HG03460 (cell line): ENCODE measurements around the gene TEX38.
"Not testable (repeated sequence)": the region's sequence is repeated elsewhere in the genome, so short reads cannot be mapped to it uniquely, and the experiment has no call there.

Source experiments
- ATAC-seq: cut with Tn5 transposase; IDR thresholded peaks from one replicate; pipeline ENCODE4 v1.9.1; 2021; ENCODE audit not compliant: unreplicated experiment

The TEX38 gene

DNA sequence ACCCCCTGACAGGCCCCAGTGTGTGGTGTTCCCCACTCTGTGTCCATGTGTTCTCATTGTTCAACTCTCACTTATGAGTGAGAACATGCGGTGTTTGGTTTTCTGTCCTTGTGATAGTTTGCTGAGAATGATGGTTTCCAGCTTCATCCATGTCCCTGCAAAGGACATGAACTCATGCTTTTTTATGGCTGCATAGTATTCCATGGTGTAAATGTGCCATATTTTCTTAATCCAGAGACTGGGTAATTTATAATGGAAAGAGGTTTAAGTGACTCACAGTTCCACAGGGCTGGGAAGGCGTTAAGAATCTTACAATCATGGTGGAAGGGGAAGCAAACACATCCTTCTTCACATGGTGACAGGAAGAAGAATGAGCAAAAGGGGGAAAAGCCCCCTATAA lies 17.0 kb upstream of the TEX38 start:
- not testable (repeated sequence) for ATAC-seq

DNA sequence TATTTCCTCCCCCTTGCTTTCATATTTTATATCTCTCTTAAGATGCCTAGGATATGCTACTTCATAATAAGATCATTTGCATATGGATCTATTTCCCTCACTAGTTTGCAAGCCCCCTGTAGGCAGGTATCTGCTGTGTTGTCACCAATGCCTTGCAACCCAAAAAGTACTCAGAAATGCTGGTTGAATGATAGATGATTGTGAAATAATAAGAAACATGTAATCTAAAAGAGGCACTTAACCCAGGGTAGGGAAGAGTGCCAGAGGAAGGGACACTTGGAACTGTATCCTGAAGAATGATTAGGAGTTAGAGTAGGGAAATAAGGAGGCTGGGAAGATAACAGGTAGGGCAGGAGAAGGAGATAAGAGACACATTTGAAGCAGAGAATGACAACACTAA lies 15.8 kb upstream of the TEX38 start:
- ATAC-seq = no peak

DNA sequence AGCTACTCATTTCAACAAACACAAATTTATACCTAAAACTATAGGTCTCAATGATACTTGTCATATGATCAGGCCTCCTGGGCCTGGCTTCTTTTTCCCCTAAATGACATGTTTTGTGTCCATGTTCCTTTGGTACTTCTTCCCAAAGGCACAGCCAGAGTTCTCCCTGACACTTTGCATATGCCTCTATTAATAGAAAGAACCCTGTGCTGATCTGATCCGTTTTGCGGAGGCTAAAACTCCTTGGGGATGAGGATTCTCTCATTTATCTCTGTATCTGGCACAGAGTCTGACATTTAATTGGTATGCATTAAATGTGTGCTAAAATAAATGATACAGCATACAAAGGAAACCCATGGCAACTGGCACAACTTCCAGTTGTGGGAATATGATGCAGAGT lies 15.0 kb upstream of the TEX38 start:
- no peak for ATAC-seq

DNA sequence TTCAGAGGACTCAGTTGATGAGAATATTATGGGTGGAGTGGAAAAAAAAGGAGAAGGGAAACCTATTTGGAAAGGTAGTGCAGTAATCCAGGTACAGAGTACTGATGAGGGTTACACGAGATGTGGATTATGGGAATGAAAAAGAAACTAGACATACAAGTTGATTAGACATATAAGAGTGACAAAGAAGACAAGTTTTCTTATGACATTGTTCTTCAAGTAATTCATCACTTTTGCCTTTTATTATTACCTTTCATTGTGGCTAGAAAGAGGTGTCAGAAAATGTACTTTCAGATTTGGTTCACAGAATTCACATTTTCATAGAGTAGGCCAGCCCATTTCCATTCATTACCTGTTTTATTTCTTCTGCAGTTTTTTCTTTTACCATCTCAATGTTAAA lies 13.9 kb upstream of the TEX38 start:
- ATAC-seq = no peak

DNA sequence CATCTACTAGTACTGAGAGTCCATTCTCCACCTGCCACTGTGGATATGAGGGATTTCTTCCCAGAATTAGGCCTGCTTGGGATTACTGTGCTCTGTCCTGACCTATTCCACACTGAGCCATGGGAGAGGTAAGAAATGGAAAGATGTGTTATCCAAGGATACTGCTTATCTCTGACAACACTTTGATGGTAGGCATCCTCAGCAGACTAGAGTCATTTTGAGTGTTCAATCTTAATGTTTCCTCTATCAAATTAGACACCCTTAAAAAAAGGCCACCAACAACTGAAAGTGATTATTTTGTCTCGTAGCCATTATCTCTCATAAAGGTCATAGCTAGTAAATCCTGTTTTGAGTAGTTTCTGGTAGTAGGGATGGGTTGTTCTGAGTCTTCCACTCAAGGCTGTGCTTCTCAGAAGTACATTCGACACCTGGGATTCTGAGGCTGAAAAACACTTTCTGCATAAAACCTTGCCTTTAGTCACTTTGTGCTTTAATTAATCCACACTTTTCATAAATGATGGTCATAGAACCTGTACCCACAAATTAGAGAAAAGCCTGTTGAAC lies 12.3 kb upstream of the TEX38 start:
- peak; percentile 20 for ATAC-seq

DNA sequence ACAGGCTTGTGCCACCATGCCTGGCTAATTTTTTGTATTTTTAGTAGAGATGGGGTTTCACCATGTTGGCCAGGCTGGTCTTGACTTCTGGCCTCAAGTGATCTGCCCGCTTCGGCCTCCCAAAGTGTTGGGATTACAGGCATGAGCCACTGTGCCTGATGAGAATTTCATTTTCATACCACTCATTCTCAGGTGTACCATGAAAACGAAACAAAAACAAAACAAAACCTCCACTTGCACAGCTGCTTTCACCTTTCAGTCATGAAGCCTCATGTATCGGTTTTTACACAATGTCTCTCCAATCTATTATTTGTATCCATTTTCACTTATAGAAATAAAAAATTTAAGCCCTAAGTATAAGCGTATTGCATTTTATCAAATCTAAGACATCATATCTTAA lies 11.5 kb upstream of the TEX38 start:
- peak; percentile 81 for ATAC-seq

DNA sequence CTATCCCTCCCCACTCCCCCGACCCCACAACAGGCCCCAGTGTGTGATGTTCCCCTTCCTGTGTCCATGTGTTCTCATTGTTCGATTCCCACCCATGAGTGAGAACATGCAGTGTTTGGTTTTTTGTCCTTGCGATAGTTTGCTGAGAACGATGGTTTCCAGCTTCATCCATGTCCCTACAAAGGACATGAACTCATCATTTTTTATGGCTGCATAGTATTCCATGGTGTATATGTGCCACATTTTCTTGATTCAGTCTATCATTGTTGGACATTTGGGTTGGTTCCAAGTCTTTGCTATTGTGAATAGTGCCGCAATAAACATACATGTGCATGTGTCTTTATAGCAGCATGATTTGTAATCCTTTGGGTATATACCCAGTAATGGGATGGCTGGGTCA lies 8.7 kb upstream of the TEX38 start:
- not testable (repeated sequence) for ATAC-seq

DNA sequence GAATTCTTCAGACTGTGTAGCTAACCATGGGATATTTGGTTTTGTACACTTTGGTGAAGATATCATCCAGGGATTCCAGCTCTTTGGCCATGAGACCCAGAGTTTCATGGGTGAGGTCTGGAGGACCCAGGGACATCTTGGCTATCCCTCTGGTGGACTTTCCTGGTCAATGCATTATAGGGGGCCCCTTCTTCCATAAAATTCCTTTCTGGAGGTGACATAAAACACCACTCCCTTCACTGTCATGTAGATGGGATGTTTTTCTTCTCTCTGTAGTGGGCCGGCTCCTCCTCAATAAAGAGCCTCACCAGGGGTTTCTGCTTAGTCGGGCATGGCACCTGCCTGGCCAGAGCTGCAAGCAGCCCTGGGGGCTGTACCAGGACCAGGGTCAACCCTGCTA lies 5.7 kb upstream of the TEX38 start:
- ATAC-seq = no peak

DNA sequence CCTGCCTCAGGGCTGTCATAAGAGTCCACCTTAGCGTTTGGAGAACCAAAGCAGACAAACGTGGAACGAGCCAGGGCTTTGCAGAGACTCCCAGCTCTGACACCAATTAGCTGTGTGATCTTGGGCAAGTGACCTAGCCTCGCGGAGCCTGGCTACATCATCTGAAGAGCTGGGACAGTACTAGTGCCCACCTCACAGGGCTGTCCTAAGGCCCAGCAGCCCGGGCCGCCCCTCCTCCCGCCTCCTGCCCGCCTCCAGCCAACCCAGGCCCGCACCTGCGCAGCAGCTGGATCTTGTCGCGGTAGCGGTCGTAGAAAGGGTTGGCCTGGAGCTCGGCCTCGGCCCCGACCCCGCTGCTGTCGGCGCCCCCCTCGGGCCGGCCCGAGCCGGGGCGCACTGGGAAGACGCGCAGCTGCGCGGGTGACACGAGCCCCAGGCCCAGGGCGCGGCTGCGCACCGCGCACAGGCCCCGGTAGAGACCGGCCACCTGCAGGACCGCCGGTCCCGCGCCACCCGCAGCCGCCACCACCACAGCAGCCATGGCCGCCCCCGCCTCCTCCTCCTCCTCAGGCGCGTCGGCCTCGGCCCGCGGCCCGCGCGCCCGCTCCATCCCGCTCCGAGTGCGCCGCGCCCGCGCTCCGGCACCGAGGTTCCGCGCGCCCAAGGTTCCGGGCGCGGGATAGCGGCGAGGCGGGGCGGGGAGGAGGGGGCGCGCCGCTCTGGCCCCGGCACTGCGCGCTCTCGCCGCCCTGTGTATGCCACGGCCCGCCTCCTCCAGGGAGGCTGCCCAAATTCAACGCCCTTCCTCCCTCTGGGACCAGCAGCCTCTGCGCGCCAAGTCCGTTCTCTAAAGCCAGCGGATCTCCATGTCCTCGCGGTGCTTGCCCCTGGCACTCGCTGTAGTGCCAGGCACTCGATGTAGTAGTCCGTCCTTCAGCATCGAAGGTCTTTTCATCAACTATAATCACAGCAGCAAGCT lies 3.6 kb upstream of the TEX38 start, which contains the start of gene ATPAF1:
Gene ATPAF1, minus strand, starts transcription at position 583 of the 979 bp plus-strand sequence. Its CDS starts 42 bp downstream, at position 541.
- ATAC-seq = peak; percentile 65

DNA sequence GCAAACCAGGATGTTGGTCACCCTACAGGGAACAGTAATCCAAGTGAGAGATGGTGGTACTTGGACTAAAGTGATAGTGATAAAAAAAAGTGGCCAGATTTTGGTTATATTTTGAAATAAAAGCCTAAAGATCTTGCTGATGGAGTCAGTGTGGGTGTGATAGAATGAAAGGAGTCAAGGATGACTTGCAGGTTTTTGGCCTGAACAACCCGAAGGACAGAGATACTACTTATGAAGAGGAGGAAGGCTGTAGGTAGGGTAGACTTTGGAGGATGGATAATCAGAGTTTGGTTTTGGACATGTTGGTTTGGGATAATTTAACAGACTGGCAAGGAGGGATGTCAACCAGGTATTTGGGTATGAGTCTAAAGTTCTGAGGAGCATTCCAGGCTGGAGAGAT lies 1.5 kb upstream of the TEX38 start:
- ATAC-seq = no peak

DNA sequence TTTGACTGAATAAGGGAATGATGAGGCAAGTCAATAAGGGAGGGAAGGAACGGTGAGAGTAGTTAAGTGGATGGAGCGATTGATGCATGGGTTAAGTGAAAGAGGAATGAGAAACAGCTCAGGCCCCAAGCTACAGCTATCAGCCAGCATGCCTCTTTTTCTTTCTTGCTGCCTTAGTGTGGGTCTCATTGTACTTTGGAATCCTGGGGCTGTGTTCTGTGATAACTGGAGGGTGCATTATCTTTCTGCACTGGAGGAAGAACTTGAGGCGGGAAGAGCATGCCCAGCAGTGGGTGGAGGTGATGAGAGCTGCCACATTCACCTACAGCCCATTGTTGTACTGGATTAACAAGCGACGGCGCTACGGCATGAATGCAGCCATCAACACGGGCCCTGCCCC lies 1.0 kb downstream of the TEX38 start:
- ATAC-seq = no peak

DNA sequence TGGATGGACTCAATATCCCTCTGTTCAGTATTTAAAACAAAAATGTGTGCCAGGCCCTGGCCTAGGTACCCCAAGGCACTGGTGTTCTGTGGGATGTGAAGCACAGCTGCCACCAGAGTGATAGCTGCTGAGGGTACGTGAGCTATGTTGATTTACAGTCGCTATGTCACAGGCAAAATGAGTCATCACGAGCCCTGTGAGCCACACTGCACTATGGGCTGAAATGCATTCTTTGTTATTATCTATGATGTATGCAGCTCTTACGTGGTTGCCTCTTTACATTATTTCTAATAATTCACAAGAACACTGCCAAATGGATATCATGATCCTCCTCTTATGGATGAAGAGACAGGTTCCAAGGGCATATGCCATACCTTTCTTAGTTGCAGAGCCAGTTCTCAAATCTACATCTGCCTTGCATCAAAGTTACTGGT lies 2.1 kb downstream of the TEX38 start:
- no peak for ATAC-seq

DNA sequence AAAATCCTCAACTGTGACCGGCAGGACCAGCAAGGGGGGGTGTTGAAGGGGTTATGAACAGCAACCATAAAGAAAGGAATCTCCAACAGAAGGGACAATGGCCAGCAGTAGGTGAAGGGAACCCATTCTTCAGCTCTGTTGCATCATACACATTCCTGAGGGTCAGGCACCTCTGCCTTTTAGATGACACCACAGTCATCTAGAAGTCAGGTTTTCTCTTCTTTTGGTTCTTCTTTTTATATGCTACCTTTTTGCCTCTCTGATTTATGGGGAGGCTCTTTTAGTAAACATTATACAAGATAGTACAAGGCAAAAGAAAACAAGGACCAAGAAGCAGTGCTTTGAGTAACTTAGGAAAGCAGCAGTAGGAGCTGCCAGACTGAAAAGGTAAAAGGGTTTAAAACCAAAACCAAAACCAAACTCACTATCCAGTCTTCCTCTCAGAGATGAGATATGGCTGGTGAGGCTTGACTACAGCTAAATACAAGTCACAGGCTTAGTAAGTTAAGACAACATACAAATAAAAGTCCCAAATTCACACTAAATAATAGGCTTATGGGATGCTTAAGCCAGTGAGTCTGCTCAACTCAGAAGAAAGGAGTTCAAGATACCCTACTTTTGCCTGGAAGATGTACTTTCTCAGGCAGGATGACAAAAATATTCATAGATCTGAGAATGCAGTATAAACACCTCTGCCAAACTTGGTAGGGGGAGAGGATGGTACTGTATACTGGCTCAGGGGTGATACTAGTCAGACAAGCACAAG lies 4.1 kb downstream of the TEX38 start:
- peak; percentile 72 for ATAC-seq

DNA sequence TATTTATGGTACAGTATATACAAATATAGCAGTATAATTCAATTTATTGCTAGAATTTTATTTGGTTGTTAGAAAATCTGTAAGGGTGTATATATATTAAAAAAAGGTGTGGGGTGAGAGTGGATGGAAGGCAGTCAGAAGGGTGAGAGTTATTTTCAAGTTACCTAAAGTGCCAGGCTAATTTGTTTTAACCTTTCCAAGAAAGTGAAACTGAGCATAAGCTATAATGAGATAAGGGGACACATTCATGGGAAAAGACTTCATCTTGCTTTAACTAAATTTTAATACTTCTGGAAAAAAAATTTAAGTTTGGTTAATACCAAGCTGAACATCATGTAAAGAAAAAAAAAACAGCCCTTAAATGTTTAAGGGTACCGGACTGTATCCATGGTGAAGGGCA lies 4.9 kb downstream of the TEX38 start:
- no peak for ATAC-seq

DNA sequence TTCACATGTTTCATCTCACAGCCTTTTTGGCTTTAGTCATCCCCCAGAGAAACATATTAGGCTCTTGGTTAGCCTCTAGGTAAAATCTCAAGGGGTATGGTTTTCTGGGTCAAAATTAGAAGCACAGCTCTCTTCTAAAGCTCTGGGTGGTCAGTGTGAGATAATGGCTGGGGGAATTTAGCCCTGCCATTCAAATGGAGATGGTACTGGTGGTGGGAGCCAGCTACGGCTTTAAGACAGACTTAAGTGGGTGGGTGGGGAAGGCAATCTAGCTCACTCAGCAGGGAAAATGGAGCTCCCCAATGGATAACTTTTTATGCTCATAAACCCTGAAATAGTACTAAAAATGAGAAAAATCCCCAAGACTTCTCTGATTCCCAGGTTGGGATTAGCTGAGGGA lies 5.7 kb downstream of the TEX38 start:
- no peak for ATAC-seq

DNA sequence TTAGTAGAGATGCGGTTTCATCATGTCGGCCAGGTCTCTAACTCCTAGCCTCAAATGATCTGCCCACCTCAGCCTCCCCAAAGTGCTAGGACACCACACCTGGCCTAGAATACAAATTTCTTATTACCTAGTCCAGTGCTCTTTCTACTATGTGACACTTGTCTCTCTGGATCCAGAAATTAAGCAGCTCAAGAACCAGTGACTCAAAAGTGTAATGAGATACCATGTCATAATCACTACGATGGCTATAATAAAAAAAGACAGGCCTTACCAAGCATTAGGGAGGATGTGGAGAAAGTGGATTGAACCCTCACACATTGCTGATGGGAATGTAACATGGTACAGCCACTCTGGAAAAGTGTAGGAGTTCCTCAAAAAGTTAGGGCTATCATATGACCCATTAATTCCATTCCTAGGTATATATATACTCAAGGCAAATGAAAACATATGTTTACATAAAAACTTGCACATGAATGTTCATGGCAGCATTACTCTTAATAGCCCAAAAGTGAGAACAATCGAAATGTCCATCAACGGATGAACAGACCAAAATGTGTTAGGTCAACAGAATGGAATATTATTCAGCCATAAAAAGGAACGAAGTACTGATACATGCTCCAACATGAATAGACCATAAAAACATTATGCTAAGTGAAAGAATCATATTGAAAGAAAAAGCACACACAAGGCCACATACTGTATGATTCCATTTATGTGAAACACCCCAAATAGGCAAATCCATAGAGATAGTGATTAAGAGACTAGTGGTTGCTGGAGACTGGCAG lies 8.3 kb downstream of the TEX38 start:
- no peak for ATAC-seq

DNA sequence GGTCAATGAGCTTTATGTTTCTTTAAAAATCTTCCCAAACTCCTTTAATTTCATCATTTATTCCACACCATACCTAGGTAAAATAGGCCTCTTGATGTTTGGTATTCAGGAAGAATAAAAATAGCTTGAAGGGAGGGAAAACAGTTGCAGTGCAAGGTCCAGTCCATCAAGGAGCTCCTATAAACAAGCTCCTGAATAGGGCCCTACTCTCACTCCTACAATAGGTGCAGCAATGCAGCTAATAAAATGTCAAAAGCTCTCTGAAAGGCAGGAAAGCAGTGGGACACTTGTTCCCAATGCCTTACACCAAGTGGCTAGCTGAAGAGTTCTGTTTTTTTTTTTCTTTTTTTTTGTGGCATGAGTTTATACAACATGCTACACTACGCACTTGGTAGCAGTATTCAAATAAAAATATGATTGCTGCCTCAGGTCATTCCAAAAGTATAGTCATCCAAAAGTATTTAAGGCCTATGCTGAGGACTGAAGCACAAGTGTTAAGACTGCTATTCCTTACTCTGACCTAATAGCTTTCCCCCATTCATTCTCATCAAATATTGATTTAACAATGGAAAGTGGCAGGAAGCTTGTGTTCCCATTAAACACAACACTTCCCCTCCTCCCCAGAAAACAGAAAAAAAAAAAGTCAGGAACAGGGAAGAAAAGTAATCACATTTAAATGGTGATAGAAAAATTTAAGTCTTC lies 9.8 kb downstream of the TEX38 start:
- no peak for ATAC-seq

DNA sequence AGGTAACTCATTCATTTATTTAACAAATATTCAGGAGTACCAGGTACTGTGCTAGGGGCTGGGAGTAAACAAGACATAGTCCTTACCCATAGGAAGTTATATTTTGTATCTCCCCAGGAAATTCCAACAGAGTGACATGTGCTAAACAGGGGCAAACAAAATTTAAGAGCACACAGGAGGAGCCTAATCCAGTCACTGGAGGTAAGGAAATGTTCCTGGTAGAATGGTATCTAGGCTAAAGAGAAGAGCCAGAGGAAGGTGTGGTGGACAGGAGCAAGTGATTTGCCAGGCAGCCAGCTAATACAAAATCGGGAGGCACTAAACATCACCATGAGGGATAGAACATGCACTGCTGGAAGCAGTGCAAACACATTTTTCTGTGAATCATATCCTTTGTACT lies 10.4 kb downstream of the TEX38 start:
- no peak for ATAC-seq

DNA sequence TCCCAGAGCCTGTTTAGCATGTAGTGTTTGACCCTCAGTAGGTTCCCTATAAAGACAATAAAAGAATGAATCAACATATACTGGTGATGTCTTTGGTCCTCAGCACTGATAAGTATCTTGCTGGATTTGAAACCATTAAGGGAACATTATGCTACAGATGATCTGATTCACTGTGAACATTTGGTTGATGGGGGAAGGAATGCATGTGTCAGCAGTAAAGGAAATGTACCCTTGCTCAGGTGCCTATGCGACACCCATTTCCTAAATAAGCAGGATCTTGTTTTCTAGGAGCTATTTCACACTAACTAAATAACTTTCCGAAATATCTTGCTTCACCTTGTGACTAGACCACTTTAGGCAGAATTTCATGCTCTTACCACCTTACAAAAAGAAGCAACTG lies 13.0 kb downstream of the TEX38 start:
- no peak for ATAC-seq

DNA sequence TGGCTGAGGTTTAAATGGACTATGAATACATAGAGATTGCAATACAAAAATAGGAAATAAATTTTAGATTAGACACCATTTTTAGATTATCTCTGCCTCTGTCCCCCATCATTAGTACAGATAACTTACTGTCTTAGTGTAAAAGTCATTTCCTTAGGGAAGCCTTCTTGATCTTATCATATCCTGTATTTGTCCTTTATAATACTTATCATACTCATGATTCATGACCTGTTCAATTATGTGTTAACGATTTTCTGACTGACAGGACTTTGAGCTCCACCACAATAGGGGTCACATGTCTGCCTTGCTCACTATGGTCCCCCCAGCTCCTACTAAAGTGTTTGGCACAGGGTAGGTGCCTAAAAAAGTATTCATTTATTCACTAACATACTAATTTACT lies 14.6 kb downstream of the TEX38 start:
- no peak for ATAC-seq
